Measurements from ENCODE around the gene THSD8. TPM values are rescaled to one million over a fixed set of nuclear protein-coding genes. Genes with fewer than 3 reads are reported as not detected.

The THSD8 gene
- total RNA-seq, 1 donor from 2014 or later, result 0.13 TPM

- no peak for DNase-seq (ENCODE audit: low read depth, low spot score)
Measured at GRCh38 chr19:12779162-12779993, 22.5 kb upstream of the THSD8 start.

- no peak for DNase-seq (ENCODE audit: low read depth, low spot score)
Measured at GRCh38 chr19:12782174-12782423, 19.8 kb upstream of the THSD8 start.

- DNase-seq (ENCODE audit: low read depth, low spot score), result peak; percentile 84
Measured at GRCh38 chr19:12782424-12783290, 19.2 kb upstream of the THSD8 start.

GRCh38 chr19:12783291-12783848, 18.5 kb upstream of the THSD8 start:
- DNase-seq (ENCODE audit: low read depth, low spot score), result no peak

- DNase-seq (ENCODE audit: low read depth, low spot score), result no peak
Measured at GRCh38 chr19:12783849-12784393, 17.9 kb upstream of the THSD8 start.

GRCh38 chr19:12784394-12784870, 17.4 kb upstream of the THSD8 start:
- no peak for DNase-seq (ENCODE audit: low read depth, low spot score)

- DNase-seq (ENCODE audit: low read depth, low spot score), result no peak
Measured at GRCh38 chr19:12784871-12785430, 16.9 kb upstream of the THSD8 start.

GRCh38 chr19:12785431-12786031, 16.3 kb upstream of the THSD8 start:
- DNase-seq (ENCODE audit: low read depth, low spot score), result no peak

- DNase-seq (ENCODE audit: low read depth, low spot score), result no peak
Measured at GRCh38 chr19:12786141-12786870, 15.6 kb upstream of the THSD8 start.

GRCh38 chr19:12786952-12787351, 14.9 kb upstream of the THSD8 start:
- DNase-seq (ENCODE audit: low read depth, low spot score), result no peak

DNA sequence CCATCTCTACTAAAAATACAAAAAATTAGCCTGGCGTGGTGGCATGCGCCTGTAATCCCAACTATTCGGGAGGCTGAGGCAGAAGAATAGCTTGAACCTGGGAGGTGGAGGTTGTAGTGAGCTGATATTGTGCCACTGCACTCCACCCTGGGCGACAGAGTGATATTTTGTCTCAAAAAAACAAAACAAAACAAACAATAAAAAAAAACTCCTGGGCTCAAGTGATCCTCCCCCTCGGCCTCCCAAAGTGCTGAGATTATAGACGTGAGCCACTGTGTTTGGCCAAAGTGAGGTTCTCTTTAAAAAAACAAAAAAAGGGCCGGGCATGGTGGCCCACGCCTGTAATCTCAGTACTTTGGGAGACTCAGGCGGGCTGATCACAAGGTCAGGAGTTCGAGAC, 14.4 kb upstream of the THSD8 start:
- DNase-seq (ENCODE audit: low read depth, low spot score), result no peak

DNA sequence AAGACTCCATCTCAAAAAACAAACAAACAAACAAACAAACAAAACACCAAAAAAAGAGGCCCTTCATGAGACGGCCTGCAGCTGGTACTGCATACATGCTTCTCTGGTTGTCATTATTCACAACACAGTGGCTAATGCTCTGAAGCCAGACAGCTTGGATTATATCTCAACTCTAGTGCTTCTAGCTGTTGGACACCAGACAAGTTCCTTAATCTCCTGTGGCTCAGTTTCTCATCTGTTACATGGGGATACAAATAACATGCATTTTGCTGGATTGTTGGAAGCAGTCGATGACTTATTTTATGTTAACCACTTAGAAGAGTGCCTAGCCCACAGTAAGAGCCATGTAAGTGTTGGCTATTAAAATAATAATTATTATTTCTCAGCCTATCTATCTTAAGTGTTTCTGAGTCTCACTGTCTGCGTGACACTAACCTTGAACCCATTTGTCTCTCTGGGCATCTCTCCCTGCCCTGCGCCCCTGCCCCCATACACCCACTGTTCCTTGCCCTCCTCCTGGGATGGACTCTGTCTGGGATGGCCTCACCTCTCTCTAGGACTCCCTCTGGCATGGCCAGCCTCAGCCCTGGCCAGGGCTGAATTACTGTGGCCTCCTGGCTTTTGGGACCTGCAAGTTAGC, 13.7 kb upstream of the THSD8 start:
- no peak for DNase-seq (ENCODE audit: low read depth, low spot score)

- DNase-seq (ENCODE audit: low read depth, low spot score), result no peak
Measured at GRCh38 chr19:12788682-12789097, 13.2 kb upstream of the THSD8 start.

DNA sequence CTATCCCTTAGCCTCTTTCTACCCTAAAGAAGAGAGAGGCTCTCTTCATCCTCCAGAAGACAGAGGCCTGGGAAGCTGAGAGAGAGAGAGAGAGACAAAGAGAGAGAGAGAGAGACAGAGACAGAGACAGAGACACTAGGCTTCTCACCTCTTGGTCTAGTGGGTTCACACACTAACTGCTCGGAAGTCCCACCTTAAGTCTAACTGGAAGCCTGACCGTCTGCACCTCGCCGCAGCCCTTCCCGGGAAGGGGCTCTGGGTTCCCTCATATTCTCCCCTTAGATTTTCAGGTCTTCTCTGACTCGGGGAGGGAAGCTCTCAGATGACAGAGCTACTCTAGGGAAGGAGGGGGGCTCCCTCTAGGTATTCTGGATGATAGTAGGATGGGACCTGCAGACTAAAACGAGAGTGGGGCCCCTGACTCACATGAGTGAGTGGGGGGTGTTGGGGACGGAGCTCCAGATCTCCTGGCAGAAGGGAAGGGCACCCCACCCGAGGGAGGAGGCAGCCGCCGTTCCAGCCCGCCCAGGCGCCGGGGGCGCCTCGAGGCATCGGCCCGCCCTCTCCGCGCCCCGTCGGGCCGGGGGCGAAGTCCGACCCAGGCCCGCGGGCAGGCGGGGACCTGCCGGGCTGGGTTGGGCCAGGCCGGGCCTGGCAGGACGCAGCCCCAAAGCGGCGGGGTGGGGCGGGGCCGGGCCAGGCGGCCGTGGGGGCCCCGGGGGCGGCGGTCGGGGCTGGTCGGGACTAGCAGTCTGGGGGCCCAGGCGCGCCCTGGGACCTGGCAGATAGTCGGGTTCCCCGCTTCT, 12.6 kb upstream of the THSD8 start:
- no peak for DNase-seq (ENCODE audit: low read depth, low spot score)

- peak; percentile 74 for DNase-seq (ENCODE audit: low read depth, low spot score)
Measured at GRCh38 chr19:12789904-12790619, 11.8 kb upstream of the THSD8 start.

- no peak for DNase-seq (ENCODE audit: low read depth, low spot score)
Measured at GRCh38 chr19:12790628-12791344, 11.1 kb upstream of the THSD8 start.

GRCh38 chr19:12791345-12792050, 10.4 kb upstream of the THSD8 start, which contains the start of gene JUNB:
TSS of gene JUNB (plus strand) at chr19:12791486. CDS start at chr19:12791772, 286 bp downstream.
- peak; percentile 89 for DNase-seq (ENCODE audit: low read depth, low spot score)

Measured in pulmonary artery endothelial cell (primary cell).